Kidney capillary endothelial cell (primary cell): ENCODE results near the gene P4HB.

Experiments used
- DNase-seq: peaks from one replicate; pipeline ENCODE4 v3.0.0-alpha.2; 2018; ENCODE audit warnings: low spot score

Gene P4HB

GRCh38 chr17:81810892-81811704 lies 49.2 kb downstream of the P4HB start:
- DNase-seq = no peak

- DNase-seq = no peak
Measured at GRCh38 chr17:81810476-81810875, 49.9 kb downstream of the P4HB start.

GRCh38 chr17:81809556-81809998 lies 50.8 kb downstream of the P4HB start:
- DNase-seq = no peak

GRCh38 chr17:81808778-81809555 lies 51.4 kb downstream of the P4HB start:
- no peak for DNase-seq

GRCh38 chr17:81807839-81808238 lies 52.5 kb downstream of the P4HB start:
- DNase-seq = no peak

- DNase-seq = no peak
Measured at GRCh38 chr17:81807210-81807719, 53.1 kb downstream of the P4HB start.

- no peak for DNase-seq
Measured at GRCh38 chr17:81806461-81807209, 53.7 kb downstream of the P4HB start.

GRCh38 chr17:81805707-81806460 lies 54.5 kb downstream of the P4HB start:
- no peak for DNase-seq

GRCh38 chr17:81804559-81805399 lies 55.6 kb downstream of the P4HB start:
- DNase-seq = no peak

GRCh38 chr17:81803728-81804558 lies 56.4 kb downstream of the P4HB start, which contains the start of gene GCGR:
Gene GCGR (plus strand): TSS chr17:81804150. CDS start chr17:81809019, 4,869 bp downstream.
- no peak for DNase-seq

- no peak for DNase-seq
Measured at GRCh38 chr17:81802856-81803643, 57.3 kb downstream of the P4HB start.

- no peak for DNase-seq
Measured at GRCh38 chr17:81802048-81802758, 58.1 kb downstream of the P4HB start.

GRCh38 chr17:81801327-81801726 lies 59.0 kb downstream of the P4HB start:
- no peak for DNase-seq

- no peak for DNase-seq
Measured at GRCh38 chr17:81794509-81794908, 65.8 kb downstream of the P4HB start.

- DNase-seq = no peak
Measured at GRCh38 chr17:81794074-81794476, 66.3 kb downstream of the P4HB start.
